Astrocyte (in vitro differentiated cells and primary cell): Measurements from ENCODE around the gene EEF2KMT. TPM values are rescaled to one million over a fixed set of nuclear protein-coding genes. Genes with fewer than 3 reads are reported as not detected.
"Not testable (repeated sequence)": the region's sequence is repeated elsewhere in the genome, so short reads cannot be mapped to it uniquely, and the experiment has no call there.

Experiments used
- DNase-seq: peaks from one replicate; pipeline ENCODE4 v3.0.0-alpha.2; 2010; ENCODE audit warnings: low read depth
- FAIRE-seq: peaks from 2 replicates; lab custom pipeline; 2011; peaks lifted over from hg19 to GRCh38; lab: Jason Lieb, UNC
- H2AFZ ChIP-seq: 2 replicates; pipeline ENCODE4 v1.6.0; 2012; ENCODE audit warnings: low read depth, low read length, inconsistent platforms
- H3K27ac ChIP-seq: 2 replicates; pipeline ENCODE4 v1.5.1; 2011; ENCODE audit warnings: low read depth, low read length, inconsistent platforms
- H3K27me3 ChIP-seq: 2 replicates; pipeline ENCODE4 v1.6.0; 2011; ENCODE audit warnings: low read length, inconsistent platforms; ENCODE audit not compliant: insufficient read depth
- H3K36me3 ChIP-seq: 2 replicates; pipeline ENCODE4 v1.5.1; 2011; ENCODE audit warnings: low read length, inconsistent platforms; ENCODE audit not compliant: insufficient read depth
- H3K4me1 ChIP-seq: 2 replicates; pipeline ENCODE4 v1.5.1; 2011; ENCODE audit warnings: low read length, inconsistent platforms; ENCODE audit not compliant: insufficient read depth
- H3K4me2 ChIP-seq: 2 replicates; pipeline ENCODE4 v1.6.0; 2012; ENCODE audit warnings: low read length, inconsistent platforms
- H3K4me3 ChIP-seq: 2 replicates; pipeline ENCODE4 v1.5.1; 2011; ENCODE audit warnings: low read depth, mild to moderate bottlenecking, low read length, inconsistent platforms; ENCODE audit not compliant: insufficient read depth
- H3K79me2 ChIP-seq: 2 replicates; pipeline ENCODE4 v1.6.0; 2012; ENCODE audit warnings: mild to moderate bottlenecking, low read length, inconsistent platforms; ENCODE audit not compliant: insufficient read depth
- H3K9ac ChIP-seq: 2 replicates; pipeline ENCODE4 v1.6.0; 2012; ENCODE audit warnings: mild to moderate bottlenecking, low read length, inconsistent platforms
- H3K9me3 ChIP-seq: 2 replicates; pipeline ENCODE4 v1.5.1; 2012; ENCODE audit warnings: low read depth, mild to moderate bottlenecking, low read length, inconsistent platforms; ENCODE audit not compliant: insufficient read depth
- H4K20me1 ChIP-seq: 2 replicates; pipeline ENCODE4 v1.6.0; 2012; ENCODE audit warnings: low read length, inconsistent platforms; ENCODE audit not compliant: insufficient read depth
- H3K27ac Mint-ChIP-seq: one replicate; pipeline ENCODE4 v1.8.0; 2021; ENCODE audit warnings: mild to moderate bottlenecking, mixed read lengths; ENCODE audit not compliant: unreplicated experiment
- H3K27me3 Mint-ChIP-seq: one replicate; pipeline ENCODE4 v1.8.0; 2021; ENCODE audit warnings: low read depth, mixed read lengths; ENCODE audit not compliant: unreplicated experiment
- H3K36me3 Mint-ChIP-seq: one replicate; pipeline ENCODE4 v1.8.0; 2021; ENCODE audit warnings: low read depth, mixed read lengths; ENCODE audit not compliant: unreplicated experiment
- H3K4me1 Mint-ChIP-seq: one replicate; pipeline ENCODE4 v1.8.0; 2021; ENCODE audit warnings: low read depth, mixed read lengths; ENCODE audit not compliant: unreplicated experiment
- H3K4me3 Mint-ChIP-seq: one replicate; pipeline ENCODE4 v1.8.0; 2021; ENCODE audit warnings: mild to moderate bottlenecking, moderate library complexity, mixed read lengths; ENCODE audit not compliant: unreplicated experiment
- H3K9me3 Mint-ChIP-seq: one replicate; pipeline ENCODE4 v1.8.0; 2021; ENCODE audit warnings: mild to moderate bottlenecking, mixed read lengths; ENCODE audit not compliant: unreplicated experiment
- EZH2 ChIP-seq: IDR thresholded peaks from 2 replicates; pipeline ENCODE4 v1.6.1; 2012; ENCODE audit warnings: mild to moderate bottlenecking, low read length, inconsistent platforms; ENCODE audit not compliant: insufficient read depth
- total RNA-seq: library from RNA; stranded (reverse); gene quantifications from 2 replicates; pipeline ENCODE4 v1.2.1, GENCODE V29; 2021
- TF ChIP-seq, protein P1 (sequence below): IDR thresholded peaks from 2 replicates; pipeline ENCODE4 v1.5.1; 2011; ENCODE audit warnings: low read depth, mild to moderate bottlenecking, inconsistent platforms, low read length, moderate library complexity; ENCODE audit not compliant: insufficient read depth

The EEF2KMT gene
- total RNA-seq, 1 donor from 2014 or later = 9.2 TPM

DNA sequence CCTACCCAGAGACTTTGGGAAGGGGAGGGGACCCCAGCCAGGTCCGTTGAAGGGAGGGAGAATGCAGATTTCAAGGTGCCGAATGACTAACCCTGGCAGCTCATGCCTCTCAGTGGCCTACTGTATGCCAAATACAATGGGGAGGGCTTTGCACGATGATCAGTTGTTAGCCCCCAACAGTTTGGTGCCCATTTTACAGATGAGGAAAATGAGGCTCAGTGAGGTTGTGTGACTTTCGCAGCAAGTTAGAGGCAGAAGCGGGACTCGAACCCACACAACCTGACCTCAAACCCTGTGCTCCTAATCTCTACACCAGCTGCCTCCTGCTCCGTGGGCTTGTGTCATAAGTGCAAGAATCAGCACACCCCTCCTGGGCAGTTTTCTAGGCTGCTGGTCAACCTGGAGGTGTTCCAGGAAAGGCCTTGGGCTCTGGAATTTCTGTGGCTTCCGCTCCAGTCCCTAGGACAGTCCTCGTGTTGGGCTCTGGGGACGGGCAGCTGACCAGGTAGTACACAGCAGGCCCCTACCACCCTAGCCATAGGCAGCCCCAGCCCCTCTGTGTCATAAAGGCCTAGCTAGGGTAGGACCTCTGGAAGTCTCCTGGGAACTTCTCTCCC is 52.0 kb downstream of the EEF2KMT start:
- DNase-seq (no peak), FAIRE-seq (no peak)
- Mint-ChIP-seq H3K36me3 (no peaks in the 10 kb centered on the region), H3K4me1 (peaks cover 21% of the 10 kb centered on the region), H3K4me3 (no peak overlapping the region), H3K27ac (no peak overlapping the region), H3K27me3 (peaks cover 2% of the 10 kb centered on the region), H3K9me3 (peaks cover 2% of the 10 kb centered on the region)
- H3K27ac ChIP-seq = no peak overlapping the region
- no peak overlapping the region for H2AFZ ChIP-seq
- H3K36me3 ChIP-seq = no peaks in the 10 kb centered on the region
- no peak overlapping the region for H3K4me2 ChIP-seq
- peaks cover 21% of the 10 kb centered on the region for H3K4me1 ChIP-seq
- no peaks in the 10 kb centered on the region for H3K9me3 ChIP-seq
- H3K79me2 ChIP-seq = no peaks in the 10 kb centered on the region
- no peak overlapping the region for H3K4me3 ChIP-seq
- peaks cover 7% of the 10 kb centered on the region for H3K27me3 ChIP-seq
- no peak for TF ChIP-seq EZH2
- TF ChIP-seq, protein P1, sequence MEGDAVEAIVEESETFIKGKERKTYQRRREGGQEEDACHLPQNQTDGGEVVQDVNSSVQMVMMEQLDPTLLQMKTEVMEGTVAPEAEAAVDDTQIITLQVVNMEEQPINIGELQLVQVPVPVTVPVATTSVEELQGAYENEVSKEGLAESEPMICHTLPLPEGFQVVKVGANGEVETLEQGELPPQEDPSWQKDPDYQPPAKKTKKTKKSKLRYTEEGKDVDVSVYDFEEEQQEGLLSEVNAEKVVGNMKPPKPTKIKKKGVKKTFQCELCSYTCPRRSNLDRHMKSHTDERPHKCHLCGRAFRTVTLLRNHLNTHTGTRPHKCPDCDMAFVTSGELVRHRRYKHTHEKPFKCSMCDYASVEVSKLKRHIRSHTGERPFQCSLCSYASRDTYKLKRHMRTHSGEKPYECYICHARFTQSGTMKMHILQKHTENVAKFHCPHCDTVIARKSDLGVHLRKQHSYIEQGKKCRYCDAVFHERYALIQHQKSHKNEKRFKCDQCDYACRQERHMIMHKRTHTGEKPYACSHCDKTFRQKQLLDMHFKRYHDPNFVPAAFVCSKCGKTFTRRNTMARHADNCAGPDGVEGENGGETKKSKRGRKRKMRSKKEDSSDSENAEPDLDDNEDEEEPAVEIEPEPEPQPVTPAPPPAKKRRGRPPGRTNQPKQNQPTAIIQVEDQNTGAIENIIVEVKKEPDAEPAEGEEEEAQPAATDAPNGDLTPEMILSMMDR = no peak
- H3K9ac ChIP-seq = no peak overlapping the region
- H4K20me1 ChIP-seq = no peaks in the 10 kb centered on the region

- not testable (repeated sequence) for H2AFZ ChIP-seq, H3K4me3 ChIP-seq, FAIRE-seq, H3K9me3 Mint-ChIP-seq, DNase-seq, H3K27ac Mint-ChIP-seq, H3K4me2 ChIP-seq, H3K27me3 Mint-ChIP-seq, H3K27ac ChIP-seq, H3K36me3 Mint-ChIP-seq, H3K4me3 Mint-ChIP-seq, H3K79me2 ChIP-seq, H3K9ac ChIP-seq, H3K36me3 ChIP-seq, H3K27me3 ChIP-seq, H3K9me3 ChIP-seq, H4K20me1 ChIP-seq
- H3K4me1 ChIP-seq = peaks cover 21% of the 10 kb centered on the region
- peaks cover 21% of the 10 kb centered on the region for H3K4me1 Mint-ChIP-seq
Observed at GRCh38 chr16:5044581-5044980, 53.0 kb downstream of the EEF2KMT start.

- no peak for FAIRE-seq
- H4K20me1 ChIP-seq = no peaks in the 10 kb centered on the region
- H3K4me3 Mint-ChIP-seq = no peak overlapping the region
- H3K4me2 ChIP-seq = no peak overlapping the region
- TF ChIP-seq EZH2 = no peak
- TF ChIP-seq, protein P1 = no peak
- no peak overlapping the region for H3K27ac ChIP-seq
- no peaks in the 10 kb centered on the region for H3K36me3 Mint-ChIP-seq
- H2AFZ ChIP-seq = no peak overlapping the region
- H3K27ac Mint-ChIP-seq = no peak overlapping the region
- H3K9me3 Mint-ChIP-seq = peaks cover 2% of the 10 kb centered on the region
- no peaks in the 10 kb centered on the region for H3K36me3 ChIP-seq
- H3K4me1 ChIP-seq = peaks cover 21% of the 10 kb centered on the region
- no peaks in the 10 kb centered on the region for H3K9me3 ChIP-seq
- H3K4me3 ChIP-seq = no peak overlapping the region
- peaks cover 2% of the 10 kb centered on the region for H3K27me3 Mint-ChIP-seq
- H3K4me1 Mint-ChIP-seq = peaks cover 21% of the 10 kb centered on the region
- peaks cover 7% of the 10 kb centered on the region for H3K27me3 ChIP-seq
- no peak for DNase-seq
- no peak overlapping the region for H3K9ac ChIP-seq
- H3K79me2 ChIP-seq = no peaks in the 10 kb centered on the region
Observed at GRCh38 chr16:5044011-5044540, 53.5 kb downstream of the EEF2KMT start.
